ENCODE results near the gene GARIN5A.

GRCh38 chr19:50417111-50418081 is 59.3 kb downstream of the GARIN5A start:
- TF ChIP-seq CTCF (IDR thresholded peaks at IDR 0.05 in 8 of 11, conservative IDR thresholded peaks at IDR 0.05 in 3 of 11) (no peak), POLR2A (IDR thresholded peaks at IDR 0.05) (no peak), POLR2AphosphoS5 (IDR thresholded peaks at IDR 0.05) (peak in 1 of 3 donors; percentile 33)
